ENCODE measurements around the gene CCNY. TPM values are rescaled to one million over a fixed set of nuclear protein-coding genes. Genes with fewer than 3 reads are reported as not detected.

The CCNY gene
- total and polyA plus RNA-seq, 2 of the 13 experiments (the other 11 are each of a cell fraction or from before 2014, with no cell fraction given), result 48.2 to 54.7 TPM

- WGBS (ENCODE audit: low lambda C conversion rate), result 68% methylated on average over 5 of the region's 5 CpGs
- intact Hi-C loops (cut with micrococcal nuclease; ENCODE audit: unreplicated experiment) (no loop called here), in situ Hi-C loops (cut with HindIII; ENCODE audit: extremely low pct_ligation_motif_present, low pct_unique_long_range_greater_than_20kb) (no loop called here)
- FAIRE-seq (no peak), DNase-seq (ENCODE audit: low spot score) (peak; percentile 32), ATAC-seq (peak; percentile 41; the same call in 2 of the 3 replicates)
- H4K20me1 ChIP-seq (ENCODE audit: insufficient read depth, low read length), result no peaks in the 10 kb centered on the region
- no peak overlapping the region for H3K4me3 ChIP-seq (replicated peaks in 1 of 3; ENCODE audit: insufficient read depth in 1 of 3, low read depth in 2 of 3, low read length in 3 of 3)
- H3K9ac ChIP-seq (ENCODE audit: insufficient read depth, low read depth, low read length), result no peak overlapping the region
- no TSS peak for BruUV-seq (replicated peaks)
- H3K36me3 ChIP-seq (replicated peaks in 1 of 2; ENCODE audit: control insufficient read depth in 1 of 2, insufficient read depth in 2 of 2, low read length in 2 of 2), result peaks cover 0 to 4% of the 10 kb centered on the region in 2 experiments; a peak in 1 of 5 replicates
- peaks cover 10% of the 10 kb centered on the region; the same call in 1 of the 2 replicates for H3K9me3 ChIP-seq (ENCODE audit: low read length)
- no peak overlapping the region for H3K27ac ChIP-seq (ENCODE audit: extremely low read length, insufficient read depth, low read length)
- POLR2A ChIA-PET, result no interaction called here
- peak overlapping the region; percentile 16; the same call in 1 of the 2 replicates for H3K4me2 ChIP-seq (ENCODE audit: low read depth, low read length)
- peaks cover 92% of the 10 kb centered on the region for H3K79me2 ChIP-seq (ENCODE audit: insufficient read depth, low read length)
- no peaks in the 10 kb centered on the region for H3K27me3 ChIP-seq (ENCODE audit: control insufficient read depth in 1 of 2, insufficient read depth in 2 of 2, low read length in 2 of 2)
- CTCF ChIA-PET (ENCODE audit: low intra/inter-chr PET ratio, low total read pairs), result no interaction called here
- H3K4me1 ChIP-seq (ENCODE audit: insufficient read depth, low read length), result peaks cover 57% of the 10 kb centered on the region
- H2AFZ ChIP-seq (ENCODE audit: low read length), result no peak overlapping the region
- TF ChIP-seq ATF4 (CRISPR knock-in tag; IDR thresholded peaks at IDR 0.05), result peak in 1 of 2 experiments; percentile 57; a peak in 1 of 4 replicates
- no peak for TF ChIP-seq BRF2 (CRISPR knock-in tag; IDR thresholded peaks at IDR 0.05)
- no peak for TF ChIP-seq NFE2L1 (CRISPR knock-in tag; IDR thresholded peaks at IDR 0.05; ENCODE audit: borderline replicate concordance)
- no peak for TF ChIP-seq MEIS2 (CRISPR knock-in tag; IDR thresholded peaks at IDR 0.05)
- TF ChIP-seq ARID4A (CRISPR knock-in tag; IDR thresholded peaks at IDR 0.05; ENCODE audit: borderline replicate concordance), result no peak; the same call in 1 of the 2 replicates
- TF ChIP-seq EEA1 (CRISPR knock-in tag; IDR thresholded peaks at IDR 0.05; ENCODE audit: borderline replicate concordance), result no peak
- TF ChIP-seq ZBTB43 (CRISPR knock-in tag; conservative IDR thresholded peaks at IDR 0.05), result peak; percentile 93
- TF ChIP-seq ARID5B (CRISPR knock-in tag; IDR thresholded peaks at IDR 0.05), result peak; percentile 42
- no peak for TF ChIP-seq MXD1 (CRISPR knock-in tag; IDR thresholded peaks at IDR 0.05)
- TF ChIP-seq WIZ (CRISPR knock-in tag; IDR thresholded peaks at IDR 0.05), result no peak
These were observed 50.4 kb downstream of the CCNY start for GRCh38 chr10:35386594-35387174.

Data from HepG2 (cell line).